K562 (cell line): ENCODE data around the gene ZNF2. TPM values are rescaled to one million over a fixed set of nuclear protein-coding genes. Genes with fewer than 3 reads are reported as not detected.

Experiments
- CAMTA2 ChIP-seq: fragments of 250-450 bp; sonication (Bioruptor Pico); conservative IDR thresholded peaks from 2 replicates; pipeline ENCODE4 v1.5.1; 2022
- HEY1 ChIP-seq: fragments of 250-450 bp; sonication (Bioruptor Pico); IDR thresholded peaks from 2 replicates; pipeline ENCODE4 v1.5.0; 2020; ENCODE audit warnings: mild to moderate bottlenecking, moderate library complexity, borderline replicate concordance
- HLTF ChIP-seq: fragments of 450-650 bp; IDR thresholded peaks from 2 replicates; pipeline ENCODE4 v1.6.1; 2016
- MAZ ChIP-seq, 2 experiments: fragments of 450-650 bp in 1 of 2; sonication (generic) in 1 of 2; formaldehyde crosslinking; IDR thresholded peaks in 1 of 2; conservative IDR thresholded peaks in 1 of 2; 2 replicates each; pipeline versions ENCODE4 v1.4.0 to v1.5.0; 2020; ENCODE audit warnings: mild to moderate bottlenecking in 1 of 2, missing genetic modification reagents in 1 of 2
- MTA1 ChIP-seq: fragments of 450-650 bp; IDR thresholded peaks from 2 replicates; pipeline ENCODE4 v1.6.1; 2017; ENCODE audit warnings: borderline replicate concordance
- PTRF ChIP-seq: fragments of 450-650 bp; IDR thresholded peaks from 2 replicates; pipeline ENCODE4 v1.6.1; 2016; ENCODE audit warnings: mild to moderate bottlenecking, missing genetic modification characterization, missing compliant biosample characterization
- SIN3B ChIP-seq: fragments of 450-650 bp; IDR thresholded peaks from 2 replicates; pipeline ENCODE4 v1.6.1; 2017; ENCODE audit warnings: low read depth, mild to moderate bottlenecking, moderate library complexity
- TAF9B ChIP-seq: fragments of 450-650 bp; IDR thresholded peaks from 2 replicates; pipeline ENCODE4 v1.6.1; 2018; ENCODE audit warnings: mild to moderate bottlenecking; ENCODE audit not compliant: partially characterized antibody
- TSC22D4 ChIP-seq: fragments of 450-650 bp; IDR thresholded peaks from 2 replicates; pipeline ENCODE4 v1.6.1; 2016; ENCODE audit warnings: missing genetic modification characterization, missing biosample characterization, control low read depth
- ZNF316 ChIP-seq: fragments of 450-650 bp; IDR thresholded peaks from 2 replicates; pipeline ENCODE4 v1.6.1; 2016
- polyA plus RNA-seq, 8 experiments: library from polyadenylated mRNA; depleted of rRNA in 4 of 8; stranded (reverse) in 5 of 8; unstranded in 3 of 8; fragments of >200 nt; fragmentation: Nextera tagmentation in 2 of 8; fragmentation: Illumina TruSeq in 1 of 8; extraction: Ambion mirVana in 2 of 8; extraction: Trizol in 1 of 8; gene quantifications; 2 replicates each; pipeline versions ENCODE4 v1.2.1 to v1.2.3, GENCODE V29; 2011 to 2014; ENCODE audit warnings: inconsistent platforms in 1 of 8, missing spikeins in 1 of 8
- total RNA-seq, 7 experiments: library from RNA; depleted of rRNA in 6 of 7; stranded (reverse); fragments of >200 nt in 6 of 7; fragmentation: Illumina TruSeq in 2 of 7; extraction: Trizol in 2 of 7; gene quantifications; 2 replicates each; pipeline versions ENCODE4 v1.2.1 to v1.2.3, GENCODE V29; 2011 to 2021; ENCODE audit warnings: low replicate concordance in 1 of 7
- TF ChIP-seq, protein P1 (sequence below): fragments of 450-650 bp; IDR thresholded peaks from 2 replicates; pipeline ENCODE4 v1.6.1; 2014; ENCODE audit warnings: low read depth, mild to moderate bottlenecking, moderate library complexity, borderline replicate concordance
- TF ChIP-seq, protein P2 (sequence below), 2 experiments: fragments of 450-650 bp; conservative IDR thresholded peaks; 2 replicates each; pipeline ENCODE4 v1.6.1; 2017; ENCODE audit warnings: mild to moderate bottlenecking in 2 of 2, moderate library complexity in 2 of 2
- TF ChIP-seq, protein P3 (sequence below): fragments of 250-450 bp; sonication (Bioruptor Pico); IDR thresholded peaks from 2 replicates; pipeline ENCODE4 v1.5.0; 2021; ENCODE audit warnings: mild to moderate bottlenecking, borderline replicate concordance
- TF ChIP-seq, protein P4 (sequence below): IDR thresholded peaks from 3 replicates; pipeline ENCODE4 v1.6.1; 2011; ENCODE audit warnings: borderline replicate concordance, mild to moderate bottlenecking; ENCODE audit not compliant: insufficient read length, insufficient read depth
- TF ChIP-seq, protein P5 (sequence below): IDR thresholded peaks from 2 replicates; pipeline ENCODE4 v1.6.1; 2012; ENCODE audit warnings: low read depth, low read length, improper control_type of control experiment, borderline replicate concordance
- TF ChIP-seq, protein P6 (sequence below): sonication (generic); formaldehyde crosslinking; IDR thresholded peaks from 2 replicates; pipeline ENCODE4 v1.8.0; 2022; ENCODE audit warnings: mild to moderate bottlenecking, missing genetic modification reagents, borderline replicate concordance

Gene ZNF2
- total and polyA plus RNA-seq, 9 of the 15 experiments (the other 6 are each of a cell fraction or from before 2014, with no cell fraction given), result 1.6 to 4.5 (median 3.4) TPM

DNA sequence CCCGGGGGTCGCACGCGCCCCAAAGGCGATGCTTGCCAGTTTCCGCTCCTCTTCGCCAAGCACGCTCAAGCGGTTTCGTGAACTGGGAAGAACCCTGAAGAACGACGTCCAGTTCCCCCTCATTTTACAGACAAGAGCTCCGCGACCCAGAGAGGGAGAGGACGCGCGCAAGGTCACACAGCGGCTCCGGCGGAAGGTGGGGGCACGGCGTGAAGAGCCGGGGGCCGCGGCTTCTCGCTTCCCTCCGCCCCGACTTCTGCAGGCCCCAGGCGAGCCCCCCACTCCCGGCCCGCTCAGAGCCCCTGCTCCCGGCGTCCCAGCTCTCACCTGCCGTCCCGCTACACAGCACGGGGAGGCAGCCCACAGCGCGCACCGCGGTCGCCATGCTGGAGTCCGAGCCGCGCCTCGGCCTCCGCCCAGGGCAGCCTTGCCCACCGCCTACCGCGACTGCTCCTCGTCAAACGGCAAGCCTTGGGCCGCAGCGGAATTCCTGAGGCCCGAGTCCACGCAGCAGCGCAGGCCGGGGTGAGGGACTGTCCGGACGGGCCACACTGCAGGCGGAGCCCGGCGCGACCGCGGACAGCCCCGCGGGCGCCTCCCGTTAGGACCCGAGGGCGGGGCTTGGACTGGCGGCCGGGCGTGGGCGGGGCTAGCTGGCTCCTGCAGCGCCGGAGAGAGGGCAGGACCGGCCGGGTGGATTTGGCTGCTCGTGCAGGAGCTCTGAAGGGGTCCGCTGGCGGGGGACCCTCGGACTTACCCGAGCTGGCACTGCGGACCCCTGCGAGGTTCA is 44.0 kb upstream of the ZNF2 start, which contains the start of gene MRPS5 (continued):
- TF ChIP-seq, protein P1, sequence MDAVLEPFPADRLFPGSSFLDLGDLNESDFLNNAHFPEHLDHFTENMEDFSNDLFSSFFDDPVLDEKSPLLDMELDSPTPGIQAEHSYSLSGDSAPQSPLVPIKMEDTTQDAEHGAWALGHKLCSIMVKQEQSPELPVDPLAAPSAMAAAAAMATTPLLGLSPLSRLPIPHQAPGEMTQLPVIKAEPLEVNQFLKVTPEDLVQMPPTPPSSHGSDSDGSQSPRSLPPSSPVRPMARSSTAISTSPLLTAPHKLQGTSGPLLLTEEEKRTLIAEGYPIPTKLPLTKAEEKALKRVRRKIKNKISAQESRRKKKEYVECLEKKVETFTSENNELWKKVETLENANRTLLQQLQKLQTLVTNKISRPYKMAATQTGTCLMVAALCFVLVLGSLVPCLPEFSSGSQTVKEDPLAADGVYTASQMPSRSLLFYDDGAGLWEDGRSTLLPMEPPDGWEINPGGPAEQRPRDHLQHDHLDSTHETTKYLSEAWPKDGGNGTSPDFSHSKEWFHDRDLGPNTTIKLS, result no peak
- TF ChIP-seq ZNF316, result no peak
- TF ChIP-seq SIN3B, result peak; percentile 66
- TF ChIP-seq, protein P2, sequence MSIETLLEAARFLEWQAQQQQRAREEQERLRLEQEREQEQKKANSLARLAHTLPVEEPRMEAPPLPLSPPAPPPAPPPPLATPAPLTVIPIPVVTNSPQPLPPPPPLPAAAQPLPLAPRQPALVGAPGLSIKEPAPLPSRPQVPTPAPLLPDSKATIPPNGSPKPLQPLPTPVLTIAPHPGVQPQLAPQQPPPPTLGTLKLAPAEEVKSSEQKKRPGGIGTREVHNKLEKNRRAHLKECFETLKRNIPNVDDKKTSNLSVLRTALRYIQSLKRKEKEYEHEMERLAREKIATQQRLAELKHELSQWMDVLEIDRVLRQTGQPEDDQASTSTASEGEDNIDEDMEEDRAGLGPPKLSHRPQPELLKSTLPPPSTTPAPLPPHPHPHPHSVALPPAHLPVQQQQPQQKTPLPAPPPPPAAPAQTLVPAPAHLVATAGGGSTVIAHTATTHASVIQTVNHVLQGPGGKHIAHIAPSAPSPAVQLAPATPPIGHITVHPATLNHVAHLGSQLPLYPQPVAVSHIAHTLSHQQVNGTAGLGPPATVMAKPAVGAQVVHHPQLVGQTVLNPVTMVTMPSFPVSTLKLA (conservative IDR thresholded peaks at IDR 0.05), result peak; percentile 35 to 79; a peak in 3 of 4 replicates
- TF ChIP-seq HLTF, result peak; percentile 13; the same call in 1 of the 2 replicates
- TF ChIP-seq, protein P3, sequence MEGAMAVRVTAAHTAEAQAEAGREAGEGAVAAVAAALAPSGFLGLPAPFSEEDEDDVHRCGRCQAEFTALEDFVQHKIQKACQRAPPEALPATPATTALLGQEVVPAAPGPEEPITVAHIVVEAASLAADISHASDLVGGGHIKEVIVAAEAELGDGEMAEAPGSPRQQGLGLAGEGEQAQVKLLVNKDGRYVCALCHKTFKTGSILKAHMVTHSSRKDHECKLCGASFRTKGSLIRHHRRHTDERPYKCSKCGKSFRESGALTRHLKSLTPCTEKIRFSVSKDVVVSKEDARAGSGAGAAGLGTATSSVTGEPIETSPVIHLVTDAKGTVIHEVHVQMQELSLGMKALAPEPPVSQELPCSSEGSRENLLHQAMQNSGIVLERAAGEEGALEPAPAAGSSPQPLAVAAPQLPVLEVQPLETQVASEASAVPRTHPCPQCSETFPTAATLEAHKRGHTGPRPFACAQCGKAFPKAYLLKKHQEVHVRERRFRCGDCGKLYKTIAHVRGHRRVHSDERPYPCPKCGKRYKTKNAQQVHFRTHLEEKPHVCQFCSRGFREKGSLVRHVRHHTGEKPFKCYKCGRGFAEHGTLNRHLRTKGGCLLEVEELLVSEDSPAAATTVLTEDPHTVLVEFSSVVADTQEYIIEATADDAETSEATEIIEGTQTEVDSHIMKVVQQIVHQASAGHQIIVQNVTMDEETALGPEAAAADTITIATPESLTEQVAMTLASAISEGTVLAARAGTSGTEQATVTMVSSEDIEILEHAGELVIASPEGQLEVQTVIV (CRISPR knock-in tag), result no peak
- TF ChIP-seq CAMTA2 (CRISPR knock-in tag), result peak; percentile 24; the same call in 1 of the 2 replicates
- no peak for TF ChIP-seq TSC22D4
- peak; percentile 67 to 86 for TF ChIP-seq MAZ (CRISPR knock-in tag; conservative IDR thresholded peaks at IDR 0.05 in 1 of 2, IDR thresholded peaks at IDR 0.05 in 1 of 2)
- no peak for TF ChIP-seq PTRF (tag)
- TF ChIP-seq, protein P4, sequence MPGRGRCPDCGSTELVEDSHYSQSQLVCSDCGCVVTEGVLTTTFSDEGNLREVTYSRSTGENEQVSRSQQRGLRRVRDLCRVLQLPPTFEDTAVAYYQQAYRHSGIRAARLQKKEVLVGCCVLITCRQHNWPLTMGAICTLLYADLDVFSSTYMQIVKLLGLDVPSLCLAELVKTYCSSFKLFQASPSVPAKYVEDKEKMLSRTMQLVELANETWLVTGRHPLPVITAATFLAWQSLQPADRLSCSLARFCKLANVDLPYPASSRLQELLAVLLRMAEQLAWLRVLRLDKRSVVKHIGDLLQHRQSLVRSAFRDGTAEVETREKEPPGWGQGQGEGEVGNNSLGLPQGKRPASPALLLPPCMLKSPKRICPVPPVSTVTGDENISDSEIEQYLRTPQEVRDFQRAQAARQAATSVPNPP, result no peak
- peak; percentile 53 for TF ChIP-seq TAF9B
- TF ChIP-seq MTA1, result no peak
- no peak for TF ChIP-seq HEY1 (CRISPR knock-in tag)
- TF ChIP-seq, protein P5, sequence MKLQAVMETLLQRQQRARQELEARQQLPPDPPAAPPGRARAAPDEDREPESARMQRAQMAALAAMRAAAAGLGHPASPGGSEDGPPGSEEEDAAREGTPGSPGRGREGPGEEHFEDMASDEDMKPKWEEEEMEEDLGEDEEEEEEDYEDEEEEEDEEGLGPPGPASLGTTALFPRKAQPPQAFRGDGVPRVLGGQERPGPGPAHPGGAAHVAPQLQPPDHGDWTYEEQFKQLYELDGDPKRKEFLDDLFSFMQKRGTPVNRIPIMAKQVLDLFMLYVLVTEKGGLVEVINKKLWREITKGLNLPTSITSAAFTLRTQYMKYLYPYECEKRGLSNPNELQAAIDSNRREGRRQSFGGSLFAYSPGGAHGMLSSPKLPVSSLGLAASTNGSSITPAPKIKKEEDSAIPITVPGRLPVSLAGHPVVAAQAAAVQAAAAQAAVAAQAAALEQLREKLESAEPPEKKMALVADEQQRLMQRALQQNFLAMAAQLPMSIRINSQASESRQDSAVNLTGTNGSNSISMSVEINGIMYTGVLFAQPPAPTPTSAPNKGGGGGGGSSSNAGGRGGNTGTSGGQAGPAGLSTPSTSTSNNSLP, result no peak
- TF ChIP-seq, protein P6, sequence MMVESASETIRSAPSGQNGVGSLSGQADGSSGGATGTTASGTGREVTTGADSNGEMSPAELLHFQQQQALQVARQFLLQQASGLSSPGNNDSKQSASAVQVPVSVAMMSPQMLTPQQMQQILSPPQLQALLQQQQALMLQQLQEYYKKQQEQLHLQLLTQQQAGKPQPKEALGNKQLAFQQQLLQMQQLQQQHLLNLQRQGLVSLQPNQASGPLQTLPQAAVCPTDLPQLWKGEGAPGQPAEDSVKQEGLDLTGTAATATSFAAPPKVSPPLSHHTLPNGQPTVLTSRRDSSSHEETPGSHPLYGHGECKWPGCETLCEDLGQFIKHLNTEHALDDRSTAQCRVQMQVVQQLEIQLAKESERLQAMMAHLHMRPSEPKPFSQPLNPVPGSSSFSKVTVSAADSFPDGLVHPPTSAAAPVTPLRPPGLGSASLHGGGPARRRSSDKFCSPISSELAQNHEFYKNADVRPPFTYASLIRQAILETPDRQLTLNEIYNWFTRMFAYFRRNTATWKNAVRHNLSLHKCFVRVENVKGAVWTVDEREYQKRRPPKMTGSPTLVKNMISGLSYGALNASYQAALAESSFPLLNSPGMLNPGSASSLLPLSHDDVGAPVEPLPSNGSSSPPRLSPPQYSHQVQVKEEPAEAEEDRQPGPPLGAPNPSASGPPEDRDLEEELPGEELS (CRISPR knock-in tag), result peak; percentile 50; the same call in 1 of the 2 replicates
